ENCODE results near the gene BTBD3.

The BTBD3 gene

GRCh38 chr20:11970243-11970836 is 52.6 kb downstream of the BTBD3 start:
- no peak for DNase-seq (ENCODE audit: low spot score)

GRCh38 chr20:11972478-11972877 is 54.8 kb downstream of the BTBD3 start:
- DNase-seq (ENCODE audit: low spot score), result peak; percentile 75

Measured in pons (tissue), 1 donor.